Epithelial cell of esophagus (primary cell): ENCODE measurements around the gene AK9.
A peak's percentile ranks its signal among the peaks of the same experiment; 100 is the strongest.

ENCODE experiments used
- DNase-seq: peaks from one replicate; pipeline ENCODE4 v3.0.0; 2010; ENCODE audit warnings: low read depth
- H3K4me3 ChIP-seq: 2 replicates; pipeline ENCODE4 v1.5.1; 2011; ENCODE audit warnings: mild to moderate bottlenecking, low read length, control low read depth
- TF ChIP-seq, protein P1 (sequence below): IDR thresholded peaks from 2 replicates; pipeline ENCODE4 v1.5.1; 2011; ENCODE audit warnings: low read depth, mild to moderate bottlenecking, low read length, control low read depth, inconsistent platforms; ENCODE audit not compliant: insufficient read depth; ENCODE audit errors: missing control alignments

Gene AK9

DNA sequence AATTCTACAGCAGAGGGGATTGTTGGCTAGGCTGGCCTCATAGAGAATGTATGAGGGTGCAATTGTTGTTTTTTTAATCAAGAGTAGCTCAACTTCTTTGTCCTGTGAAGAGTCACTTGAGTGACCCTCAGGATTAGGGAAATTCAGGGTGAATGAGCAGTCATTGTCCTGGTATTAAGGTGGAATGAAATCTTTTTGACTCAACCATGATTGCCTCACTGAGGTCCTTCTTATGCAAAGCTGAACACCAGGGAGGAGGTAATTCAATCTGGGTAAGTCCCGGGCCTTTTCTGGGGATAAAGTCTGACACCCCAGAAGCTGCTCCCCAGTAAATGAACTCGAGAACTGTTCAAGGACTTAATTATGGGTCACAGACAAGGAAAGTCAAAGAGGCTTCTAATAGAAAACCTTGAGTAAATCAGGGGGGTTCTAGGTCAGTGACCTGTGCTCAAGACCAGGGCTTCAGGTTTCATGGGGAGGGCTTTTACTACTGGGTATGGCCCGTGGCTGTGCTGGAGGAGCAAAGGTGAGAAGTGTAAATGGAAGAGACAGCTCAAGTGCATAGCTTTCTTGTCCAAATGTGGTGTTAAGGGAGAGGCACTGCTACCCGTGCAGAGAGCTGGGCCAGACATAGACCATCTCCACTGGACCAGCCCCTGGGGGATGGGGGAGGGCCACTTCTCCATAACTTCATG, 182.7 kb downstream of the AK9 start:
- DNase-seq: peak; percentile 55
- H3K4me3 ChIP-seq: no peak overlapping the region
- TF ChIP-seq, protein P1, sequence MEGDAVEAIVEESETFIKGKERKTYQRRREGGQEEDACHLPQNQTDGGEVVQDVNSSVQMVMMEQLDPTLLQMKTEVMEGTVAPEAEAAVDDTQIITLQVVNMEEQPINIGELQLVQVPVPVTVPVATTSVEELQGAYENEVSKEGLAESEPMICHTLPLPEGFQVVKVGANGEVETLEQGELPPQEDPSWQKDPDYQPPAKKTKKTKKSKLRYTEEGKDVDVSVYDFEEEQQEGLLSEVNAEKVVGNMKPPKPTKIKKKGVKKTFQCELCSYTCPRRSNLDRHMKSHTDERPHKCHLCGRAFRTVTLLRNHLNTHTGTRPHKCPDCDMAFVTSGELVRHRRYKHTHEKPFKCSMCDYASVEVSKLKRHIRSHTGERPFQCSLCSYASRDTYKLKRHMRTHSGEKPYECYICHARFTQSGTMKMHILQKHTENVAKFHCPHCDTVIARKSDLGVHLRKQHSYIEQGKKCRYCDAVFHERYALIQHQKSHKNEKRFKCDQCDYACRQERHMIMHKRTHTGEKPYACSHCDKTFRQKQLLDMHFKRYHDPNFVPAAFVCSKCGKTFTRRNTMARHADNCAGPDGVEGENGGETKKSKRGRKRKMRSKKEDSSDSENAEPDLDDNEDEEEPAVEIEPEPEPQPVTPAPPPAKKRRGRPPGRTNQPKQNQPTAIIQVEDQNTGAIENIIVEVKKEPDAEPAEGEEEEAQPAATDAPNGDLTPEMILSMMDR: no peak

DNA sequence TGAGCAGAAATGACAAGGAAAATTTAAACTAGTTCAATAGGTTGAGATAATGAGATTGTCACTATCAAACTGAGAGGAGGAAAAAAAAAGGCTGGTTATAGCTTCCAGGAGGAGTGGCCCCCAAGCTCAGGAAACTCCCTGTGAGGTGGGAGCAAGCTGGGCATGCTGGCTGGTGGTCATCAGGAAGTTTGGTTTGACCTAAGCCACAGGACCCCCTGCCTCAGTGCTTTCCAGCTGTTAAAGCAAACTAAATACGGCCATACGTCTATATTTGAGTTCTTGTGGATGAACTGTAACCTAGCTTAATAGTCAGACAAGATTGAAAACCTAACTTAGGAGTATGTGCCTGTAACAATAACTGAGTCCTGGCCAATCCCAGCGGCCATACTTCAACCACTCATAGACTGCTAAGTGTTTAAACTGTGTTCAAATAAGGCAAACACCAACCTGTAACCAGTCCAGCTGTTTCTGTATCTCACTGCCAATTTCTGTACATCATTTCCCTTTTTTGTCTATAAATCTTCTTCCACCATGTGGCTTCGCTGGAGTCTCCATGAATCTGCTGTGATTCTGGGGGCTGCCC, 183.4 kb downstream of the AK9 start:
- no peak for DNase-seq
- TF ChIP-seq, protein P1: no peak
- H3K4me3 ChIP-seq: no peak overlapping the region

DNA sequence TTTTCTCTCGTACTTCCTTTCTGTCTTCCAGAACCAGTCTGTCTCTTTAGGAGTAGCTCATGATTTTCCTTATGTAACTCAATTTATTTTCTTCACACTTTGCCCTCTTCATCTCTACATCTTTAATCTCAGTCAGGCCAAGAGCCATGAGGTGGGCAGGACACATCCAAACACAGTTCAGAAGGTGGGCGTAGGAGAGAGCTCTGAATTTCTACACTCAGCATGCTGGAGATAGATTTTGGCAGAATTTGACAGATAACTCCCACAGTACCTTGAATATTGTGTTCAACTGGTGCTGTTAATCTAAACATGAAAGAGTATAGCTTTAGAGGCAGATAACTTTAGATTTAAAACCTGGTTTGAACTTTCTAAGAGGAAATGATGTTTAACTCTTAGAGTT, 184.2 kb downstream of the AK9 start:
- TF ChIP-seq, protein P1: no peak
- no peak overlapping the region for H3K4me3 ChIP-seq
- no peak for DNase-seq

DNA sequence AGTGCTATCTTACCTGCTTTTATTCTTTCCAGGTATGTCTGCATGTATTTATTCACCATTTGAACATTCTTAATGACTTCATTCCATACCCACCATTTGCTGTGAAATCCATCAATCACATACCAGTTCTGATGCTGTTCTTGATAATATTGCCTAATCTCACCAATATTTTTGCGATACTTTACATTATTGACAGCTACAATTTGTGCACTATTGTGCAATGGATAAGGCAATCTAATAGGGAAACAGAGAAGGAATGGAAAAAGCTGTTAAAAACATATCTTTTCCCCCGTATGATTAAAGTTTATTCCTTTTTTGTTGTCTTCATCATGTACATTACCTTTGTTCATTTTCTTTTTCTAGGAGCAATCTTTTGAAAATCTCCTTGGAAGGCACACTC, 184.7 kb downstream of the AK9 start:
- TF ChIP-seq, protein P1: no peak
- no peak for DNase-seq
- no peak overlapping the region for H3K4me3 ChIP-seq

DNA sequence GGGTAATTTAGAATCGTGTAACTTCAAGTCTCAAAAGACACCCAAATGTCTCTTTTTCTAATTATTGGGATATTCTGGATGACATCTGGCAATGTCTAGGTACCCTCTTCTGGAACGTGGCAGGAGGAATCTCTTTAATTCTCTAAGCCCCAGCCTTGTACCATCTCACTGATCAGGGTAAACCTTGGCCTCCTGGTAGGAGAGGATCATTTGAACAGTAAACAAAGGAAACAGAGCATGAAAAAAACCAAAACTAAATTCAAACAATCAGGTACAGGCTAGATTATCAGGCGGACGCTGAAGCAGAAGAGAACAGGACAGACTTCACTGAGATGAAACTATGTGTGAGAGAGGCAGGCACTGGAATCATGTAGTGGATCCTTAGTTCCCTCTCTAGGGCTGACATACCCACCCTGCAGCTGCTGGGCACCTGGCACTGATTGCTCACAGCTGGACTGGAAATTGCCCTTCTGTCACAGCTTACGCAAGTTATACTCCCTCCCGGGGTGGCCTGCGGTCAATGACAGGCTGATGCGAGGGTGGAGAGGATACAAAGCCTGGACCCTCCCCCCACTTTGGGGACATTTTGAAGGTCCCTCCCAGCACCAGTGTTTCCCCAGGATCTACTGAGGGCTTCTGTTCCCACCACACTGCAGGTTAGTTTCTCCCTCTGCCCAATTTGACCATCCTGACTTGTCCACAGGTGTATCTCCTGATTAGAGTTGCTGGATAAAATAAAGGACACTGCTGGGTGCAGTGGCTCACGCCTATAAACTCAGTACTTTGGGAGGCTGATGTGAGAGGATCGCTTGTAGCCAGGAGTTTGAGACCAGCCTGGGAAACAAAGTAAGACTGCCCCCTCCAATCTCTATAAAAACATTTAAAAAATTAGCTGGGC, 187.4 kb downstream of the AK9 start:
- no peak for DNase-seq
- TF ChIP-seq, protein P1: no peak
- no peak overlapping the region for H3K4me3 ChIP-seq

DNA sequence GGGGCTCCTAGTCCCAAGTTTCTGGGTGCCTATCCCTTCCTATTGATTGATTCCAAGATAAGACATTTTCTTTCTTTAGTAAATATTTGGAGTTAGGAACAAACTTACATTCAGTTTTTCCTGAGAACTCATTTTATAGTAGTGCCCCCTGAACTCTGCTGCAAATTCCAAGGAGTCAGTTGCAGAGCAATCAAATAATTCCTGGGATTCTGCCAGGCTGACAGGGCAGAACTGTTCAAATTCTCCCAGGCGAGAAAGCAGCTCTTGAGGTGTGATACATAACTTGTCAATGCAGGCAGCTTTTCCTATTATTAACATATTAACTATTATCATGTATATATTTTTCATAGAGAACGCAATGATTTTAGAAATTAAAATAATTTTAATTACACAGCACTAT, 192.1 kb downstream of the AK9 start:
- no peak overlapping the region for H3K4me3 ChIP-seq
- TF ChIP-seq, protein P1: no peak
- no peak for DNase-seq
